NCI-H2171 treated with DMSO at 0.1 percent for 48 hours (cell line): Measurements from ENCODE around the gene DYNLT4.
A peak's percentile ranks its signal among the peaks of the same experiment; 100 is the strongest.
"Not testable (repeated sequence)": the region's sequence is repeated elsewhere in the genome, so short reads cannot be mapped to it uniquely, and the experiment has no call there.

ENCODE experiments used
- DNase-seq: peaks from one replicate; lab custom pipeline; 2025; lab: John Stamatoyannopoulos, UW

The DYNLT4 gene

DNA sequence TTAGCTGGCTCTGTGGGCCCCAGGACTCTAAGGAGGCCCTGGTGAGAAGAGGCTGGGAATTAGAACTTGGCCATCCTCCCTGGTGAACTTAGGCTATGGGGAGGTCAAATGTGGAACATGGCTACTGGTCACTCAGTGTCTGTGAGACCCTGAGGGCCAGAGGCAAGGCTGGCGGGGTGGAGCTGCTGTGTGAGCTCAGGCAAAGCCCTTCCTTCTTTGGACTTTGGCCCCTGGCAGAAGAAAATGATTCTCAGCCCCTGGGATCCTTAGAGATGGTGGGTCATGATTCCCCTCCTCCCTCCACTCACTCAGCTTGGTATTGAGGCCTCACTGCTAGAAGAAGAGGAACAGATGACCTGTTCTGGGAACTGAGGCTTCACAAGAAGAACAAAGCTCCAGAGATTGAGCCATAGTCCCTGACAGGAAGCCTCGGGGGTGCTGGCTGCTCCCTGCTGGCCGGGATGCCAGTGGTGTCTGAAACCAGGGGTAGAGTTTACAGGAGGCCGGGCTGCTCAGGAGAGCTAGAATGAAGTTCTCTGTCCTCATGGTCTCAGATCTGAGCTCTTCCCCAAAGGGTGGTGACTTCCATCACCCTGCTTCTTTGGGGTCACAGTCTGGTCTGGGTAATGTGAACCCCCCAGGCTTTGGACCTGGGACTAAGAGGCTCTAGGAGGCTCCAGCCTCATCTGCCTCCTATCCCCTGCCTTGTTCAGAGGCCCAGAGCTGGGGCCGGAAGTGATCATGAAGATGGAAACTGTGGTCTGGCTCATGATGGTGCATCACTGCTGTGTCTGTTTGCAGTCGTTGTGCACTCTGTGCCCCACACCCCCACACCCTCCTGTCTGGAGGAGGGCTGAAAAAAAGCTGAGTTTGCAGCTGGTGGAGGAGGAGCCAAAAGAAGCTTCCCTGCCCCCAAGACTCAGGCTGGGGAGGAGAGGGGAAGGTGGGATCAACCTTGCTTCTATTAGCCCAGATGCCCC is 2.1 kb upstream of the DYNLT4 start:
- DNase-seq: no peak

- no peak for DNase-seq
Observed at GRCh38 chr1:44808063-44808937, 1.1 kb upstream of the DYNLT4 start, which contains the start of gene BTBD19. TSS of gene BTBD19 (plus strand) at chr1:44808523. CDS start at chr1:44808821, 298 bp downstream.

DNA sequence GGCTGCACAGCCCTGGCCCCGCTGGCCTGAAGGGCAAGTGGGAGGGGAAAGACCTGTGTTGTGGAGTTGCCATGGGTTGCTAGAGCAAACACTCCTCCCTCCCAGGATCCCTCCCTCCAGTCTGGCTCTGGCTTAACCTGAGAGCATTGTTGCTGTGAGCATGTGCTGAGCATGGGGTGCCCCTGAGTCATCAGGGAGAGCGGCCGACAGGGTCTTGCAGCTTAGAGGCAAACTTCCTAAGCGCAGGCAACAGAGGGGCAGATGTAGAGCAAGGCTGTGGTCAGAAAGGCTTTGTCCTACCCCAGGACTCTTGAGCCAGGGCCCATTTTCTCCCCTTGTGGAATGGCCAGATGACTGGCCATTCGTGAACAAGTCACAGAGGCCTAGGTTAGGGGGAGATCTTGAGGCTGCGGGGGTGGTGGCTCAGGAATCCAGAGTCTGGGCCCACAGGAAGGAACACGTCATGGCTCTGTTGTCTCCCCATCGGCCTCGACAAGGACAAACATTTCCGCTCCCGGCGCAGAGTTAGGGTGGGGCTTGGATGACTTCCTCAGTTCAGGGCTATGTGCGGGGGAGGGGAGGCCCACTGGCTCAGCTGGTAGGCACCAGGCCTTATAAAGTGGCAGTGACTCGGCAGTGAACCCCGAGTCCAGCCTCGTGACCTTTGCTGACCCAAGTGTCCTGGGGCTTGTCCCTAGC is 362 bp upstream of the DYNLT4 start:
- DNase-seq: no peak

DNA sequence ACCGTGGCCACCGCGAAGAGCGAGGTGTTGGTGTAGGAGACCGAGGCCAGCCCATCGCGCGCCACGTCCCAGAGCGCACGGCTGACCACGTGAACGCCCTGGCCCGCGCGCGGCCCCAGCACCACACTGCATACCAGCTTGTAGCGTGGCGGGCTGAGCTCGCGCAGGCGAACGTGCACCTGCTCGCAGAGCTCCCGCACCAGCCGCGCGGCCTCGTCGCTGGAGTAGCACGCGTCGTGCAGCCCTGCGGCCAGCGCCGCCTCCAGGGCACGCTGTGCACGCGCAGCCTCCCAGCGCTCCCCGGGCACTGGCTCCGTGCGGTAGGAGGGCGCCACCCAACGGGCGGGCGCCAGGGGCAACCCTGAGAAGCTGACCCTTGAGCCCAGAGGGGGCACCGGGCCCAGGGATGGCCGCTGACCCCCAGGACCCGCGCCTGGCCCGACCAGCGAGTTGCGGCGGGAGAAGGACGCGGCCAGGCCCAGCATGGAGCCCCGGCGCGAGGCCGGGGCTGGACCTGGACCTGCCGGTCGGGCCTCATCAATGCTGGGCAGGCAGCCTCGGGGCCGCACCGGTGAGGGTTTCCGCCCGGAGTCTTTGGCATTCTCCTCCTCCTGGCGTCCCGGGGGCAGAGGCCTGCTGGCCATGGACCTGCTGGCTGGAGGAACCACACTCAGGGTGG is 987 bp downstream of the DYNLT4 start:
- DNase-seq: no peak

DNA sequence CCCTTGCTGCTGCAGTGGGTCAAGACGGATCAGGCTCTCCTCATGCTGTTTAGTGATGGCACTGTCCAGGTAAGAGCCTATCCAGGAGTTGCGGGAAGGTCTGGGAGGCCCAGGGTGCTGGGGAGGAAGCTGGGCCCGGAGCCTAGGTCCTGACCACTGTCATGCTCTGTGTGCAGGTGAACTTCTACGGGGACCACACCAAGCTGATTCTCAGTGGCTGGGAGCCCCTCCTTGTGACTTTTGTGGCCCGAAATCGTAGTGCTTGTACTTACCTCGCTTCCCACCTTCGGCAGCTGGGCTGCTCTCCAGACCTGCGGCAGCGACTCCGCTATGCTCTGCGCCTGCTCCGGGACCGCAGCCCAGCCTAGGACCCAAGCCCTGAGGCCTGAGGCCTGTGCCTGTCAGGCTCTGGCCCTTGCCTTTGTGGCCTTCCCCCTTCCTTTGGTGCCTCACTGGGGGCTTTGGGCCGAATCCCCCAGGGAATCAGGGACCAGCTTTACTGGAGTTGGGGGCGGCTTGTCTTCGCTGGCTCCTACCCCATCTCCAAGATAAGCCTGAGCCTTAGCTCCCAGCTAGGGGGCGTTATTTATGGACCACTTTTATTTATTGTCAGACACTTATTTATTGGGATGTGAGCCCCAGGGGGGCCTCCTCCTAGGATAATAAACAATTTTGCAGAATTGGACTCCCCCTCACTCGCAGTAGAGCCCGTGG is 1.7 kb downstream of the DYNLT4 start:
- no peak for DNase-seq

GRCh38 chr1:44803312-44804095 is 3.6 kb downstream of the DYNLT4 start:
- no peak for DNase-seq

GRCh38 chr1:44803062-44803311 is 4.2 kb downstream of the DYNLT4 start:
- DNase-seq: no peak

GRCh38 chr1:44802306-44803061 is 4.7 kb downstream of the DYNLT4 start:
- DNase-seq: no peak

DNA sequence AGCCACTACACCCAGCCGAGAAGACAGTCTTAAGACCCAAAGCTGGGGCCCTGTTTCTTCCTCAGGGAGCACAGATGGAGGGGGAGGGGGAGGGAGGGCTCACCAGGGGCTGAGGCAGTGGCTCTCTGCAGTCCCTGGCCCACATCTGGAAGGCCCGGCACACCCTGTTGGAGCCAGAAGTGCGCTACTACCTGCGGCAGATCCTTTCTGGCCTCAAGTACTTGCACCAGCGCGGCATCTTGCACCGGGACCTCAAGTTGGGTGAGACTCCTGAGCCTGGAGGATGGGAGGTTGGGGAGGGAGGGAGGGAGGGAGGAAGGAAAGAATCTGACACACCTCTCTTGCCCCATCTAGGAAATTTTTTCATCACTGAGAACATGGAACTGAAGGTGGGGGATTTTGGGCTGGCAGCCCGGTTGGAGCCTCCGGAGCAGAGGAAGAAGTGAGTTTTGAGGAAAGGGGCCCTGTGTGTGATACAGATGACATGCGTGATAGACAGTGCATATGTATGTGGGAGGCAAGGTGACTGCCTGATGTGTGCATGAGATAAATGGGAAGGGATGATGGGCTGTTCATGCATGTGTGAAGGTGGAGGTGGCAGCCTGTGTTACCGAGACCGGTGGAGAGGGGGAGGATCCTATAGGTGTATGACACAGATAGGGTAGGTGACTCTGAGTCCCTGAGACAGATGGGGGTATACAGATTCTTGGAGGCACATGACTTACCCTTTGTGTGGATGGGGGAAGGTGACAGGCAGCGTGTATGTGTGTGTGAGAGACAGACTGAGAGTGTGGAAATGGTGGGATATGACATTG is 5.5 kb downstream of the DYNLT4 start:
- peak; percentile 82 for DNase-seq

- DNase-seq: peak; percentile 96
Observed at GRCh38 chr1:44799770-44800584, 7.2 kb downstream of the DYNLT4 start, which contains the start of gene PLK3. TSS of gene PLK3 (plus strand) at chr1:44800377. CDS start at chr1:44800464, 87 bp downstream.

DNA sequence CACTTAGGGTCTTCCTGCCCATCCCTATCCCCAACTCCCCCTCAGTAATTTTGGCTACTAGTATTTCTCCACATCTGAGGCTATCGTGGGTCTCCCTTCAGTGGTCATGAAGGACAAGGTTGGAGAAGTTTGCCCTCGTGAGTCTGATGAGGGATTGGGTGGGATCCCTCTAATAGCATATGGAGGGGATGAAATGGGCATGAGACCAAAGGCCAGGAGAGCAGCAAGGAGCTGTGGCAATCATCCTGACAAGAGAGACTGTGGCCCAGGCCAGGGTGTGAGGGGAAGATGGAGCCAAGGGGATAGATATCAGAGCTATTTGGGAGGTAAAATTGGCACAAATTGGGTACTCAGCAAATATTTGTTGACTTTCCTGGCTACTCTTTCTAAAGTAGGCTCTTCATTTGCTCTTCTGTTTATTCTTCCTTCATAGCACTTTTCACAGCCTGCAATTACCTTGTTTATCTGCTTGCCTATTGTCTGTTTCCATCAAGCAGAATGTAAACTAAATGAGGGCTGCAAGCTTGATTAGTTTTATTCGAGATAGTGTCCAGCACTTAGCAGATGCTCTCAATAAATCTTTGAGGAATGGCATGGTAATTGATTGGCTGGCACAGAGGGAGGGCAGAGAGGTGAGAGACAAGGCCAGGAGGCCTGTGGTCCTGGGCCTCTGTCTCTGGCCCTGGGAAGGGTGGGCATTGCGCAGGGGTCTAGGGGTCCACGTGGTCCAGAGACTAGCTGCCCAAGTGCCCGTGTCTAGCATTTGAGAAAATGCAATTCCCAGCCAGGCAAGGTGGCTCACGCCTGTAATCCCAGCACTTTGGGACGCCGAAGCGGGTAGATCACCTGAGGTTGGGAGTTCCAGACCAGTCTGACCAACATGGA is 8.4 kb downstream of the DYNLT4 start:
- no peak for DNase-seq

DNA sequence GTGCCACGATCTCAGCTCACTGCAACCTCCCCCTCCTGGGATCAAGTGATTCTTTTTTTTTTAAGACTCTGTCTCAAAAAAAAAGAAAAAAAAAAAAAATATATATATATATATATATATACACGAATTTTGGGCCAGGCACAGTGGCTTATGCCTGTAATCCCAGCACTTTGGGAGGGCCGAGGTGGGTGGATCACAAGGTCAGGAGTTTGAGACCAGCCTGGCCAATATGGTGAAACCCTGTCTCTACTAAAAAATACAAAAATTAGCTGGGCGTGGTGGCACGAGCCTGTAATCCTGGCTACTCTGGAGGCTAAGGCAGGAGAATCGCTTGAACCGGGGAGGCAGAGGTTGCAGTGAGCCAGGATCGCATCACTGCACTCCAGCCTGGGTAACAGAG is 9.3 kb downstream of the DYNLT4 start:
- not testable (repeated sequence) for DNase-seq

- DNase-seq: no peak
Observed at GRCh38 chr1:44792736-44793502, 14.2 kb downstream of the DYNLT4 start.

GRCh38 chr1:44790968-44791801 is 16.0 kb downstream of the DYNLT4 start:
- no peak for DNase-seq
